ENCODE data around the gene PDXK.
"Not testable (repeated sequence)": the region's sequence is repeated elsewhere in the genome, so short reads cannot be mapped to it uniquely, and the experiment has no call there.

Gene PDXK

GRCh38 chr21:43718872-43719747 is at the start of gene PDXK:
Gene PDXK (plus strand): TSS chr21:43719129. CDS start chr21:43719295, 166 bp downstream.
- peak; percentile 79 for DNase-seq

GRCh38 chr21:43669828-43670605 is 48.9 kb upstream of the PDXK start:
- DNase-seq = no peak

GRCh38 chr21:43675871-43676270 is 43.1 kb upstream of the PDXK start:
- no peak for DNase-seq

- no peak for DNase-seq
Observed at GRCh38 chr21:43676391-43676790, 42.5 kb upstream of the PDXK start.

- no peak for DNase-seq
Observed at GRCh38 chr21:43679951-43680350, 39.0 kb upstream of the PDXK start.

GRCh38 chr21:43680421-43680820 is 38.5 kb upstream of the PDXK start:
- not testable (repeated sequence) for DNase-seq

- no peak for DNase-seq
Observed at GRCh38 chr21:43681650-43682049, 37.3 kb upstream of the PDXK start.

- no peak for DNase-seq
Observed at GRCh38 chr21:43684424-43684823, 34.5 kb upstream of the PDXK start.

- no peak for DNase-seq
Observed at GRCh38 chr21:43686811-43687565, 31.9 kb upstream of the PDXK start.

- DNase-seq = no peak
Observed at GRCh38 chr21:43687566-43688399, 31.1 kb upstream of the PDXK start.

GRCh38 chr21:43688906-43689305 is 30.0 kb upstream of the PDXK start:
- DNase-seq = no peak

- DNase-seq = no peak
Observed at GRCh38 chr21:43689556-43690337, 29.2 kb upstream of the PDXK start.

GRCh38 chr21:43690346-43690745 is 28.6 kb upstream of the PDXK start:
- DNase-seq = no peak

- DNase-seq = no peak
Observed at GRCh38 chr21:43691086-43691795, 27.7 kb upstream of the PDXK start.

GRCh38 chr21:43691801-43692200 is 27.1 kb upstream of the PDXK start:
- DNase-seq = no peak

- no peak for DNase-seq
Observed at GRCh38 chr21:43692949-43693348, 26.0 kb upstream of the PDXK start.

GRCh38 chr21:43693981-43694380 is 24.9 kb upstream of the PDXK start:
- peak; percentile 40 for DNase-seq

GRCh38 chr21:43694437-43695079 is 24.4 kb upstream of the PDXK start:
- DNase-seq = no peak

- DNase-seq = no peak
Observed at GRCh38 chr21:43696214-43696613, 22.7 kb upstream of the PDXK start.

Data from retina (tissue), 1 donor.